Esophagus muscularis mucosa (tissue), 4 donors: ENCODE measurements around the gene CDH4. TPM values are rescaled to one million over a fixed set of nuclear protein-coding genes. Genes with fewer than 3 reads are reported as not detected.

Experiments
- DNase-seq: peaks from one replicate; pipeline ENCODE4 v3.0.0-alpha.2; 2017; ENCODE audit errors: extremely low spot score
- H3K27ac ChIP-seq, 4 donors: fragments of 200-600 bp; sonication (generic); replicated peaks in 1 of 4; 1 replicate in 3 of 4; 2 replicates in 1 of 4; pipeline ENCODE4 v1.5.1; 2016 to 2019; ENCODE audit warnings: mild to moderate bottlenecking in 1 of 4
- H3K27me3 ChIP-seq, 4 donors: fragments of 200-600 bp; sonication (generic); one replicate each; pipeline versions ENCODE4 v1.5.1 to v1.6.0; 2016 to 2019
- H3K36me3 ChIP-seq, 4 donors: fragments of 200-600 bp; sonication (generic); one replicate each; pipeline ENCODE4 v1.5.1; 2016 to 2019
- H3K4me1 ChIP-seq, 4 donors: fragments of 200-600 bp; sonication (generic); one replicate each; pipeline ENCODE4 v1.5.1; 2016 to 2019
- H3K4me3 ChIP-seq, 4 donors: fragments of 200-600 bp; sonication (generic); 1 replicate in 2 of 4; 2 replicates in 2 of 4; pipeline ENCODE4 v1.5.1; 2016 to 2019; ENCODE audit warnings: mild to moderate bottlenecking in 4 of 4, moderate library complexity in 1 of 4
- H3K9me3 ChIP-seq, 4 donors: fragments of 200-600 bp; sonication (generic); 1 replicate in 3 of 4; 2 replicates in 1 of 4; pipeline ENCODE4 v1.5.1; 2016 to 2019
- EP300 ChIP-seq: sonication (generic); formaldehyde crosslinking; IDR thresholded peaks from one replicate; pipeline ENCODE4 v1.6.1; 2017; ENCODE audit warnings: antibody characterized with exemption
- POLR2A ChIP-seq: fragments of 450-650 bp; IDR thresholded peaks from one replicate; pipeline ENCODE4 v1.6.1; 2017; ENCODE audit warnings: antibody characterized with exemption, moderate library complexity, mild to moderate bottlenecking, low read depth
- POLR2AphosphoS5 ChIP-seq, 2 donors: sonication (generic); formaldehyde crosslinking; IDR thresholded peaks; one replicate each; pipeline ENCODE4 v1.6.1; 2017; ENCODE audit warnings: antibody characterized with exemption in 2 of 2
- WGBS: methylation state at CpG from one replicate; pipeline ENCODE4 v1.1.5; 2018; 5-methylcytosine and 5-hydroxymethylcytosine counted together
- intact Hi-C: fragments of 100-400 bp; cut with DNase I; formaldehyde crosslinking; loops from one replicate; pipeline ENCODE4 v1.15.1; 2023
- total RNA-seq, 4 donors: library from RNA; depleted of rRNA; stranded (reverse); fragments of >200 nt; gene quantifications; one replicate each; pipeline versions ENCODE4 v1.1.0 to v1.2.1, GENCODE V29; 2016
- TF ChIP-seq, protein P1 (sequence below), 3 experiments: fragments of 200-600 bp in 2 of 3; fragments of 450-650 bp in 1 of 3; sonication (generic) in 2 of 3; IDR thresholded peaks; one replicate each; pipeline ENCODE4 v1.5.1; 2017 to 2019; ENCODE audit warnings: antibody characterized with exemption in 3 of 3, mild to moderate bottlenecking in 2 of 3, moderate library complexity in 1 of 3

CDH4 gene
- total RNA-seq, 4 donors from 2014 or later = 0.42 to 1.3 (median 0.48) TPM

DNA sequence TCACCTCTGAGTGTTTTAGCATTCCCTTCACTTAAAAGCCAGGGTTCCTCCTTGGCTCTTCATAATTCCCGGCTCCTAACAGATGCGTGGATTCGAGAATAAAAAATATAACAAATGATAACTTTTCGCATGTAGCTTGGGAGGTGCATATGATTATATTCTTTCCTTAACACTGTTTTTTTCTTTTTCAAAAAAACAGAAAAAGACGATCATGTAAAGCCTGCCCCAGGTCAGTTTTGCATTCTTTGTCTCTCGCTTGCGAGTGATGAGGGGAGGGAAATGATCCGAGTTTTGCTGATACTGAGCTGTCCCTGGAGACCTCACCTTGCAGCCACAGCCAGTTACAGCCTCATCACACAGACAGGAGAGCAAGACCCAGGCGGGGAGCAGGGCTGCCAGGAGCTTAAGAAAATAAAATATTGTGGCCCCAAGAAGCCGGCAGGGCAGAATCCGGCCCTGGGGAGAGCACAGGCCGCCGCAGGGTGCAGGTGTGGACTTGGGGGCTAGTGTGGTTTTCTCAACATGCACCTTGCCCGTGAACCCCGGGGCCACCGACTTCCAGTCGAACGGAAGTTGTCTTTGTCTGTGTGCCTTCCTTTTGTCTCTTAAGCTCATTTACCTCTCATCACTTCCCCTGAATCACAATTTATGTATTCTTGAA is 511.8 kb downstream of the CDH4 start:
- Histone ChIP-seq H3K4me1 (no peaks in the 10 kb centered on the region), H3K27me3 (peaks cover 0 to 49% (median 0%) of the 10 kb centered on the region in 4 donors), H3K36me3 (no peaks in the 10 kb centered on the region), H3K4me3 (no peak overlapping the region), H3K9me3 (no peaks in the 10 kb centered on the region), H3K27ac (no peak overlapping the region)
- intact Hi-C loops = no loop called here
- DNase-seq = no peak
- 80% methylated on average over 18 of the region's 18 CpGs for WGBS
- TF ChIP-seq POLR2AphosphoS5 (IDR thresholded peaks at IDR 0.05) (no peak), EP300 (no peak), POLR2A (no peak)
- TF ChIP-seq, protein P1, sequence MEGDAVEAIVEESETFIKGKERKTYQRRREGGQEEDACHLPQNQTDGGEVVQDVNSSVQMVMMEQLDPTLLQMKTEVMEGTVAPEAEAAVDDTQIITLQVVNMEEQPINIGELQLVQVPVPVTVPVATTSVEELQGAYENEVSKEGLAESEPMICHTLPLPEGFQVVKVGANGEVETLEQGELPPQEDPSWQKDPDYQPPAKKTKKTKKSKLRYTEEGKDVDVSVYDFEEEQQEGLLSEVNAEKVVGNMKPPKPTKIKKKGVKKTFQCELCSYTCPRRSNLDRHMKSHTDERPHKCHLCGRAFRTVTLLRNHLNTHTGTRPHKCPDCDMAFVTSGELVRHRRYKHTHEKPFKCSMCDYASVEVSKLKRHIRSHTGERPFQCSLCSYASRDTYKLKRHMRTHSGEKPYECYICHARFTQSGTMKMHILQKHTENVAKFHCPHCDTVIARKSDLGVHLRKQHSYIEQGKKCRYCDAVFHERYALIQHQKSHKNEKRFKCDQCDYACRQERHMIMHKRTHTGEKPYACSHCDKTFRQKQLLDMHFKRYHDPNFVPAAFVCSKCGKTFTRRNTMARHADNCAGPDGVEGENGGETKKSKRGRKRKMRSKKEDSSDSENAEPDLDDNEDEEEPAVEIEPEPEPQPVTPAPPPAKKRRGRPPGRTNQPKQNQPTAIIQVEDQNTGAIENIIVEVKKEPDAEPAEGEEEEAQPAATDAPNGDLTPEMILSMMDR (IDR thresholded peaks at IDR 0.05) = no peak

DNA sequence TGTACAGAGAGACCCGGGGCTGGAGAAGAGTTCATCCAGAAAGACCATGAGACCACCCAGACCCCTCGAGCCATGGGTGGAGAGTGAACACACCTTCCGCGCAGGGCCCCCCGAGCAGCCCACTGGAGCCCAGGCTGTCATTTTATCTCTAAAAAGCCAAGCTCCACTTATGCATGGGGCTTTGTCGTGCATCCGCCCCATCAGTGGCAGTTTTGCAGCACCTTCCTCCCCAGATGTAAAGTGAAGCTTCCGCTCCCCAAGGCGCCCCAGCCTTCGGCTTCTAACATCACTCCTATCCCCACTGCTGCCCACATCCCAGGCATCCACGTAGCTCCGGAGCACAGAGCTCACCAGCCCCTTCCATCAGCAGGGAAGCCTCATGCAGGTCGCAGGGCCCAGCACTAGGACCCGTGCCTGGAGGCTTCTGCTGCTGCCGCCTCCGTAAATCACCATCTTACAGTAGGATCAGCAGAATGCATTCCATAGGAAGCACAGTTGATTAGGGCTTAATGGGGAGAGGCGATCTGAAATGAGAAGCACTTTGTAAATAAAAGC is 512.5 kb downstream of the CDH4 start:
- TF ChIP-seq POLR2AphosphoS5 (IDR thresholded peaks at IDR 0.05) = no peak
- TF ChIP-seq, protein P1 (IDR thresholded peaks at IDR 0.05) = no peak
- no peak for TF ChIP-seq EP300
- no peak for TF ChIP-seq POLR2A
- Histone ChIP-seq H3K36me3 (no peaks in the 10 kb centered on the region), H3K27ac (no peak overlapping the region), H3K4me1 (no peaks in the 10 kb centered on the region), H3K4me3 (no peak overlapping the region), H3K9me3 (no peaks in the 10 kb centered on the region), H3K27me3 (peaks cover 0 to 53% (median 0%) of the 10 kb centered on the region in 4 donors)
- WGBS = 72% methylated on average over 17 of the region's 17 CpGs
- intact Hi-C loops = no loop called here
- DNase-seq = no peak

DNA sequence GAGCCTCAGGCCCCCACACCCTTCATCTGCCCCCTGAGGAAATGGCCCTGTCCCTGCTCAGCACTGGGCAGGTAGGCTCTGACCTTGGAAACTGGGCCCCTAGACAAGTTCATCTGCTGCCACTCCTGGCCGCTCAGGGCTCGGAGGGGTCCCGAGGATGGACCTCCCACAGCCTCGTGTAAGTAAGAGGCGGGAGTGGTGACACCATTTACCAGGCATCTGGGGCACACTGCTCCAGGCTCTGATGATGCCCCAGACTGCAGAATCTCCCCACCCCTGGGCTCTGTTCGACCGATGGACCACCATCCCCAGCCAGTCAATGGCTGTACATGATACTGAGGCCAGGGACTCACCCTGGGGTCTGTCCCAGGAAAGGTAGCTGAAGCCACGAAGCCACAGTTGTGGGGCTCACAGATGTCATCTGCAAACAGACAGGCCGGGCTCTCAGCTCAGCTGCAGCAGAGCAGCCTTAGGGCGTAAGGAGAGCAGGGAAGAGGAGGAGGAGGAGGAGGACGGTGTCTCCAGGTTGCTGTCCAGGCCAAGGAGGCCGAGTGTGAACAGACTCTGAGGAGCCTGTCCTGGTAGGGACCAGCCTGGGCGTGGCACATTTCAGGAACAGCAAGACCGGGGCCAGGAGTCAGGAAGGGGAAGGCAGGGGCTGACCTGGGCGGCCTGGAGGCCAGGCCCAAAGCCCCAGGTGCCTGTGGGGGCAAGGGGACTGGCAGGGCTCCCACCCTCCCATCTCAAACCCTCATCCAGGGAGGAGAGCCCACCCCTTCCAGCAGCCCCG is 513.2 kb downstream of the CDH4 start:
- intact Hi-C loops = no loop called here
- WGBS = 85% methylated on average over 14 of the region's 16 CpGs
- Histone ChIP-seq H3K4me1 (no peaks in the 10 kb centered on the region), H3K9me3 (no peaks in the 10 kb centered on the region), H3K27me3 (peaks cover 0 to 53% (median 0%) of the 10 kb centered on the region in 4 donors), H3K36me3 (no peaks in the 10 kb centered on the region), H3K4me3 (no peak overlapping the region), H3K27ac (no peak overlapping the region)
- TF ChIP-seq EP300 (no peak), POLR2A (no peak), POLR2AphosphoS5 (IDR thresholded peaks at IDR 0.05) (no peak)
- TF ChIP-seq, protein P1 (IDR thresholded peaks at IDR 0.05) = no peak
- no peak for DNase-seq

DNA sequence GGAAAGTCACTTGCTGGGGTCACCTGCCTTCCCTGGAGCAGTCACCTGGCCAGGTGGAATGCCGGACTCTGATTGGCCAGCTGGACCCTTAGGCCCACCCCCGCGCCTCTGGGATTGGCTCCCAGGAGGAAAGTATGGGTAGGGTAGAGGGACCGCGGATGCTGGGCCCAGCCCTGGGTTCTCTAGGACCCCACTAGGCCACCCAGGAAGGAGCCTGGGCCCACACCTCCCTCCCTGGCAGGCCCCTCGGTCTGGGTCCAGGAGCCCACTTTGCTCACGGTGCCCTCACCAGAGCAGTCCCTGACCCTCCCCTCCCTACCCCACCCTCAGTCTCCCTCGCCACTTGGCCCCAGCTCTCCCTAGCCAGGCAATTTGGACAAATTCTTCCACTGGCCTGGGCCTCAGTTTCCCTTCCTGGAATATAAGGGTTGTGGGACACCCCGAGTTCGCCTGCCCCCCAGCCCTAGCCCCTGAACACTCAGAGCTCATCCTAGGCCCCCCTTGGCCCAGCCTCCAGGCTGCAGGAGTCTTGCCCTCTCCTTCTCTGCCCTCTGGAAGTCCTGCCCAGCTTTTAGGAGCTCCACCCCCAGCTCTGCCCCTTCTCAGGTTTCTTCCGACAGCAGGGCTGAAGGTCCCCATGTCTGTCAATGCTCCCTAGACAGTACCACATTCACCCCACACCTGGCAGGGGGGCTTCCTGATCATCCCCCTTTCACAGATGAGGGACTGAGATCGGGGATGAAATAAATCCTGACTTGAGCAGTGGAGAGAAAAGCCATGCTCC is 514.0 kb downstream of the CDH4 start:
- TF ChIP-seq POLR2AphosphoS5 (IDR thresholded peaks at IDR 0.05) (no peak), EP300 (no peak), POLR2A (no peak)
- TF ChIP-seq, protein P1 (IDR thresholded peaks at IDR 0.05) = no peak
- Histone ChIP-seq H3K27ac (no peak overlapping the region), H3K36me3 (no peaks in the 10 kb centered on the region), H3K27me3 (peaks cover 0 to 53% (median 0%) of the 10 kb centered on the region in 4 donors), H3K4me1 (no peaks in the 10 kb centered on the region), H3K4me3 (no peak overlapping the region), H3K9me3 (no peaks in the 10 kb centered on the region)
- DNase-seq = no peak
- WGBS = 82% methylated on average over 9 of the region's 12 CpGs
- intact Hi-C loops = no loop called here
